Thyroid gland (tissue), 4 donors: ENCODE data around the gene COMMD8.

Experiments
- POLR2A ChIP-seq, 2 donors: fragments of 450-650 bp; IDR thresholded peaks; one replicate each; pipeline ENCODE4 v1.6.1; 2017; ENCODE audit warnings: antibody characterized with exemption in 2 of 2, mild to moderate bottlenecking in 2 of 2, moderate library complexity in 1 of 2
- TF ChIP-seq, protein P1 (sequence below), 6 experiments: fragments of 200-600 bp in 3 of 6; fragments of 450-650 bp in 3 of 6; sonication (generic) in 3 of 6; IDR thresholded peaks; one replicate each; pipeline ENCODE4 v1.5.1; 2016 to 2019; ENCODE audit warnings: antibody characterized with exemption in 6 of 6, mild to moderate bottlenecking in 2 of 6, inconsistent platforms in 1 of 6, moderate library complexity in 1 of 6

DNA sequence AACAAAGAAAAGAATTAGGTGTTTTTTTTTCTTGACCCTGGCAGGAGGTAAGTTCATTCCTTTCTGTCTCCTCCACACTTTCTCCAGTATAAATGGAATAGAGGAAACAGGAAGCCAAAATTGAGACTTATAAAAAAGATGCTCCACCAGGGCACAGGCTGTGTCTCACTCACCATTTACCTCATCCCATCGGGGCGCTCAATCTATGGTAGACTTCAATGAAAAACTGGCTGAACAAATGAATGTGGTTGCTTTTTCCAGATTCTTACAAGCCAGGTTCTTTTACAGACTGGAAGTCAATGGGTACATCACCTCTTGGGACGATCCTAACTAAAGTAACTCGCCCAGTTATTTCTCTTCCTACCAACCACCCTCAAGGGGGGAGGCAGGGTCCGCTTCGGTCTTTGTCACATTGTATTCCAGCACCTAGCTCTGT lies 685 bp downstream of the COMMD8 start:
- TF ChIP-seq, protein P1, sequence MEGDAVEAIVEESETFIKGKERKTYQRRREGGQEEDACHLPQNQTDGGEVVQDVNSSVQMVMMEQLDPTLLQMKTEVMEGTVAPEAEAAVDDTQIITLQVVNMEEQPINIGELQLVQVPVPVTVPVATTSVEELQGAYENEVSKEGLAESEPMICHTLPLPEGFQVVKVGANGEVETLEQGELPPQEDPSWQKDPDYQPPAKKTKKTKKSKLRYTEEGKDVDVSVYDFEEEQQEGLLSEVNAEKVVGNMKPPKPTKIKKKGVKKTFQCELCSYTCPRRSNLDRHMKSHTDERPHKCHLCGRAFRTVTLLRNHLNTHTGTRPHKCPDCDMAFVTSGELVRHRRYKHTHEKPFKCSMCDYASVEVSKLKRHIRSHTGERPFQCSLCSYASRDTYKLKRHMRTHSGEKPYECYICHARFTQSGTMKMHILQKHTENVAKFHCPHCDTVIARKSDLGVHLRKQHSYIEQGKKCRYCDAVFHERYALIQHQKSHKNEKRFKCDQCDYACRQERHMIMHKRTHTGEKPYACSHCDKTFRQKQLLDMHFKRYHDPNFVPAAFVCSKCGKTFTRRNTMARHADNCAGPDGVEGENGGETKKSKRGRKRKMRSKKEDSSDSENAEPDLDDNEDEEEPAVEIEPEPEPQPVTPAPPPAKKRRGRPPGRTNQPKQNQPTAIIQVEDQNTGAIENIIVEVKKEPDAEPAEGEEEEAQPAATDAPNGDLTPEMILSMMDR (IDR thresholded peaks at IDR 0.05): no peak
- no peak for TF ChIP-seq POLR2A (IDR thresholded peaks at IDR 0.05)
